HG02610 (cell line): Measurements from ENCODE around the gene CROCC2.

Source experiments
- ATAC-seq: cut with Tn5 transposase; IDR thresholded peaks from one replicate; pipeline ENCODE4 v1.9.1; 2021; ENCODE audit warnings: mild to moderate bottlenecking, moderate library complexity; ENCODE audit not compliant: unreplicated experiment

Gene CROCC2

DNA sequence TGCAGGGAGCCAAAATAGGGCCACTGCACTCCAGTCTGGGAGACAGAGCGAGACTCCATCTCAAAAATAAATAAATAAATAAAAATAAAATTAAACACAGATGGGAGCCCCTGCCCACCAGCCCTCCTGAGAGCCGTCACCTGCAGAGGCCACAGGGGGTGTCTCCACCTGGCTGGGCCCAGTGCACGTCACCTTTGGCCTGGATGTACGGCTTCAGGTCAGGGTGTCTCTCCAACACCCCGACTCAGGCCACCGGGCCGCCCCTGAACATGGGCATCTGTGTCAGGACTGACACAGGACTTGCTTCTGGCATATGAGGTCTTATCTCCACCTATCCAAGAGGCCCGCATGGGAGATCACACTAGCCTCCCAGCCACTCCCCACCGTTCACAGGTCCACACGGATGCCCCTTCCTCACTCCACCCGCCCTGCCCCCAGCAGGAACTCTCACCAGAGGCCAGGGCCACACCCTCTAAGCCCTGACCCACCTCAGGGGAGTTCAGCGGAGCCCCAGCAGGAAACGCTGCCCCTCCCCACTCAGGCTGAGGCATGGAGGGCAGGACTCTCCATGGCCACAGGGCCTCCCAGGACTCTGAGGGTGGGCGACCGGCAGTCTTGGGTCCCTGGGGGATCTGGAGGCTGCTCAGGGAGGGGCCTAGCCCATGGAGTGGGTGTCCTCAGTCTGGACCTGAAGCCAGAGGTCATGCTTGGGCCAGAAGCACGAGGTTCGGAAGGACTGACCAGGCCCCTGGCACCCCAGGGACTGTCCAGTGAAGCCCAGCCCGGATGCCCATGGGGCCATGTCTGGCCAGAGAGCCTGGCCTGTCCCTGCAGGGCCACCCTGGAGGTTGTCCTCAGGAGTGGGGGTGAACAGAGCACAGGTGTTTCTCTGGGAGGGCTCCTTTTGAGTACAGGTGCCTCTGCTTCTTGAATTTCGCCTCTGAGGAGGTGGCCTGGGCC, 1.6 kb upstream of the CROCC2 start:
- no peak for ATAC-seq

GRCh38 chr2:240905176-240905781, 857 bp upstream of the CROCC2 start:
- no peak for ATAC-seq

DNA sequence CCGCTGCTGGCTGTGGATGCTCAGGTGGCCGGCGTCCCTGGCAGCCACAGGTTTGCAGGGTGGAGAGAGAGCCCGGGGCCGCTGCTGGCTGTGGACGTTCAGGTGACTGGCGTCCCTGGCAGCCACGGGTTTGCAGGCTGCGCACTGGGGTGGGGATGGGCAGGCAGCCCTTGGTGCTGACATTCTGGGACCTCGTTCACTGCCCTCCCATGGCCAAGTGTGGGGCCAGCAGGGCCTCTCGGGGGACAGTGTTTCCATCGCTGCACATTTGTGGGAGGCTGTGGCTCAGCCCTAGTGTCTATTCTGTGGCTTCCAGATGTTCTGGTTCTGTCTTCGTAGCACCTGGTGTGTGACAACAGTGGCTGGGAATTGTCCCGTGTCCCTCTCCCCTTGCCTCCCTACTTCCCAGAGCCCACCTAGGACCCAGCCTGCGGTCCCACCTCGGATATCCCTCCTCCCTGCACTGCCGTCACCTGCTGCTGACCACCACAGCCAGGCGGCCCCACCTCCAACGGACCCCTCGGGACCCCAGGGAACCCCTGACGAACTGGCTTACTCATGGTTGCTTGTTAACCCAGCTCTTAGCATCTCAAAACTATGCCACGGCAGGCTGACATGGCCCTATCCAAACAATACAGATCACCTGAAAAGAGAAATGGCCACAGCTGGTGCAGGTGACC, 915 bp downstream of the CROCC2 start:
- ATAC-seq: no peak

DNA sequence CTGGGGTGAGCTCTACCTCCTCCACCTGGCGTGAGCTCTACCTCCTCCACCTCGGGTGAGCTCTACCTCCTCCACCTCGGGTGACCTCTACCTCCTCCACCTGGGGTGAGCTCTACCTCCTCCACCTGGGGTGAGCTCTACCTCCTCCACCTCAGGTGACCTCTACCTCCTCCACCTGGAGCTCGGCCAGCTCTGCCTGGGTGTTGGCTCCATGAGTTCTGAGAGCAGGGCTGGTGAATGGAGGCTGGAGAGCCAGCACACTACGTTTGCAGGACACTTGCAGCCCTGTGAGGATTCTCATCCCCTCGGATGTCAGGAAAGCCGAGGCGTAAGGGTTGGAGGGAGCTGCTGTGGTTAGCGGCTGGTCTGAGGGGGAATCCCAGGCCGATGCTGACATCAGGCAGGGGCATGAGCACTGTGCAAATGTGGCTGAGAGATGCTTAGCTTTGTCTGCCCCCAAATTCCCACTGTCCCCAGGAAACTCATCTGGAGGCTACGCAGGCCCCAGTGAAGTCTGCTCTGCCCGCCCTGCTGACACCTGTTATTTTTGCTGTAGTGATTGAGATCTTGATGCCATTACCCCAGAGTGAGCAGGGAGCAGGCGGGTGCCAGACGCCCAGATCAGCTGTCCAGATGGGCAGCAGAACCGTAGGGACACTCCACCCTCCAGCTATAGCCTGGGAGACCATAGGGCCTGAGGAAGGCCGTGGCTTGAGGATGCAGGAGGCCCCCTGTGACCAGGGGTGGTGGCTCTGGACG, 3.3 kb downstream of the CROCC2 start:
- no peak for ATAC-seq

DNA sequence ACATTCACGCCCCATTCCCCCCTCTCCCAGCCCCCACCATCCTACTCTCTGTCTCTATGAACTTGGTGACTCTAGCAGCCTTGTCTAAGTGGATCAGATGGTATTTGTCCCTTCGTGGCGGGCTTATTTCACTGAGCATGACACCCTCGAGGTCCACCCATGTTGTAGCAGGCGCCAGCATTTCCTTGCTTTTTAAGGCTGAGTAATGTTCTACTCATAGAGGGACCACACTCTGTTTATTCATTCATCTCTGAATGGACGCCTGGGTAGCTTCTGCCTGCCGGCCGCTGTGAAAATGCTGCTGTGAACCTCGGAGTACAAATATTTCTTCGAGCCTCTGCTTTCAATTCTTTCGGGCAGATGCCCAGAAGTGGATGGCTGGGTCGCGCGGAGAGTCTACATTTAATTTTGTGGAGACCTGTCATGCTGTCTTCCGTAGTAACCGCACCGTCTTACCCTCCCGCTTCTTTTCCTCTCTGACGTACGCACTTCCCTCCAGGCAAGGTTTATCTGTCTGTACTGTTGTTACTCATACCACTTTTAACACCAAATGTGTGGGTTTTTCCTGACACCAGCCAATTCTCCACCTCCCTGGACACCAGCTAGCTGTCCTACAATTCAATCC, 5.6 kb downstream of the CROCC2 start:
- ATAC-seq: no peak

DNA sequence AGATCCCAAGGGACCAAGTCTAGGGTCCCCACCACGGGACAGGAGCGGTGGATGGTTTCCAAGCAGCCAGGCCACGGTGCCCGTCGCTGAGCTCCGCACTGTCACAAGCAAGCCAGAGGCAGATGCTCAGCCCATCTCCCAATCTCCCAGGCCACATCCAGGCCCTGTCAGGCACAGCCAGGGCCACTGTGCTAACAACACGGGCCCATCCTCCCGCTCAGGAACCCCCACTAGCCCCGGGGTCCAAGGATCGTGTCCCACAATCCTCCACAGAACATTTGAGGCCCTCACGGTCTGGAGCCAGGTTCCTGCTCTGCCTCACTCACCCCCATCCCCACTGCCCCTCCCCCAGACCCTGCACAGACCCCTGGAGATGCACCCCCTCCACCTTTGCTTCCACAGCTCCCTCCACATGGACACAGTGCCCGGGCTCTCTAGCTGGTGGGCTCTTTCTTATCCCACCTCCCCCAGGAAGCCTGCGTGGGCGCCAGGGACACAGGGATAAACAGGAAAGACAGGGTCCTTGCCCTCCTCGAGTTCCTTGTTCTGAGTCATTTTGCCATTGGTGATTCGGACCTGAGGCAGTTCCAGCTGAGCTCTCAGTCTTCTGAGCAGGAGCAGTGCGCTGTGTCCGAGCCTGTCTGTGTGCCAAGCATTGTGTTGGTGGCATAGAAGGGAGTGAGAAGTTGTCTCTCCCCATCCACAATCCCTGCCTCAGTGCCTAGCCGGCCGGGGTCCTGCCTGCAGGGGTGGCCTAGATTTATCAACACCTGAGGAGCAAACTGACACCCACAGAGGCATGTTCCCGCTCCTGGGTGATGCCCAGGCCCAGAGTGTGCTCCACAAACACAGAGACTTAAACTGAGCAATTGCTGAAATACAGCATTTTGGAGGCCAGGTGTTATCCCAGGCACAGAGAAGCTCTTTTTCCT, 7.0 kb downstream of the CROCC2 start:
- no peak for ATAC-seq

- no peak for ATAC-seq
These were observed 7.9 kb downstream of the CROCC2 start for GRCh38 chr2:240913810-240914644.

- no peak for ATAC-seq
These were observed 8.7 kb downstream of the CROCC2 start for GRCh38 chr2:240914645-240915525.

- ATAC-seq: no peak
These were observed 9.6 kb downstream of the CROCC2 start for GRCh38 chr2:240915526-240916341.

DNA sequence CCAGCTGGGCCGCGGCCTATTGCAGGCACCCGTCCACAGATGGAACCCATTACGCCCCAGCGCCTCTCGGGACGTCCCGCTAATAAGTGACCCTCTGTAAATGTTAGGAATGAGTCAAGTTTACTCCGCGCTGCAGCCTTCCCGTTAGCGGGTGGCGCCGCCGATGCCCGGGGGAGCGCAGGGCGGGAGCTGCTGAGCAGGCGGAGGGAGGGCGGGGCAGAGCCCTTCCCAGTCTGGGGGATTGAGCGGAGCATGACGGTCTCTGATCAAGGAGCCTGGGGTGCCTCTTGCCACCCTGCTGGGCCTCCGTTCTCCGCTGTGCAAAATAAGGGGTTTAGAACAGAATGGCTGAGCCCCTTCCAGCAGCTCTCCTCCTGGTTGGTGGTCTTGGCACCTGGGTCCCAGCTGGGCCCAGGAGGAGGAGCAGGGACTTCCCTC, 10.5 kb downstream of the CROCC2 start:
- no peak for ATAC-seq

DNA sequence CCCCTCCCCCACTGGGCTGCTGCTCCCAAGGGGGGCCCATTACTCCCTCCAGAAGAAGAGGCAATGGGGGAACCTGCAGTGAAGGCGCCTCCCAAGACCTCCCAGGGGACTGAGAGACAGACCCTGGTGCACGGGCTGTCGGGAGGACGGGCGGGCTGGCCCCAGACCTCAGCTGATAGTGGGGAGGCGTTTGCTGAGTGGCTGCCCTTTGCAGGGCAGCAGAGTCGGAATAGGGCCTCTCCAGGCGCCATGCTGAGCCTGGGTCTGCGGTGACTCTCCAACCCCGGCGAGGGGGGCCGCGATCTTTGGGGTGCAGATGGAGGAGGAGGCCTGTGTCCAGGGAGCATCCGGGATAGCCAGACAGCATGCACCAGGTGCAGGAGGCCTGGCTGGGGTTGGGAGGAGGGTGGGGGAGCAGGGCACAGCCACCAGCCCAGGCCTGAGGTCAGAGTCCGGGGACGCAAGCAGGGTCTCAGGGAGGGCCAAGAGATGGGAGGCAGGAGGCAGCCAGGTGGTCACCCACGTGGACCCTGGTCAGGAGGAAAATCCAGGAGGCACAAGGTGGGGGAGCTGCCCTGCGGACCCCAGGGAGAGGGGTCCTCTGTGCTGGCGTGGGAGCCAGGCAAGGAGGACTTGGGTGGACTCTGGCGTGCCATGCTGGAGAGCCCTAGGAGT, 11.0 kb downstream of the CROCC2 start:
- no peak for ATAC-seq

GRCh38 chr2:240917684-240918257, 11.6 kb downstream of the CROCC2 start:
- ATAC-seq: no peak

GRCh38 chr2:240918258-240919091, 12.3 kb downstream of the CROCC2 start:
- ATAC-seq: no peak

GRCh38 chr2:240919161-240919781, 13.1 kb downstream of the CROCC2 start:
- ATAC-seq: no peak
